LNCAP (cell line): ENCODE results near the gene SENP5.

Experiments
- CTCF ChIP-seq: fragments of 450-650 bp; IDR thresholded peaks from 2 replicates; pipeline ENCODE4 v1.5.1; 2017; ENCODE audit warnings: mild to moderate bottlenecking

SENP5 gene

GRCh38 chr3:196974661-196975060 lies 106.9 kb downstream of the SENP5 start:
- no peak for TF ChIP-seq CTCF

GRCh38 chr3:196975349-196975748 lies 107.6 kb downstream of the SENP5 start:
- TF ChIP-seq CTCF: no peak

- no peak for TF ChIP-seq CTCF
Observed at GRCh38 chr3:196976941-196977340, 109.2 kb downstream of the SENP5 start.

- TF ChIP-seq CTCF: no peak
Observed at GRCh38 chr3:196979545-196979944, 111.8 kb downstream of the SENP5 start.

- TF ChIP-seq CTCF: no peak
Observed at GRCh38 chr3:196981657-196982056, 113.9 kb downstream of the SENP5 start.

- TF ChIP-seq CTCF: no peak
Observed at GRCh38 chr3:196983186-196983585, 115.5 kb downstream of the SENP5 start.
